HG03135 (cell line): Measurements from ENCODE around the gene P4HB.

ENCODE experiments used
- ATAC-seq: cut with Tn5 transposase; IDR thresholded peaks from one replicate; pipeline ENCODE4 v1.9.1; 2021; ENCODE audit warnings: mild to moderate bottlenecking, moderate library complexity; ENCODE audit not compliant: unreplicated experiment

Gene P4HB

DNA sequence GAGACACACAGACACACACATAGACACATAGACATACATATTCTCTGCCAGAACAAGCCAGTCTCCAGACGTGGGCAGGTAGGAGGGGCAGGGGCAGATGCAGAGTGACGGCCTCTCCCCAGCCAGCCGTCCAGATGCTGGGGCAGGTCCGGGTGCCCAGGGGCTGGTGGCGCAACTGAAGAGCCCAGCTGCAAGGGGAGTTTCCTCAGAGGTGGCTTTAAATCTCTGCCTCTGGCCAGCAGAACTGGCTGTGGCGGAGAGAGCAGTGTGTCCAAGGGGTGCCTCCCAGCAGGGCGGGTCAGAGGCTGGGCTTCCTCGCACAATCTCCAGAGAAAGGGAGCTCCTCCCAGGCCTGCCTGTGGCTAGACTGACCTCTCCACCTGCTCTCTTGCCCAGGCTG is 65.8 kb downstream of the P4HB start:
- ATAC-seq, result no peak

DNA sequence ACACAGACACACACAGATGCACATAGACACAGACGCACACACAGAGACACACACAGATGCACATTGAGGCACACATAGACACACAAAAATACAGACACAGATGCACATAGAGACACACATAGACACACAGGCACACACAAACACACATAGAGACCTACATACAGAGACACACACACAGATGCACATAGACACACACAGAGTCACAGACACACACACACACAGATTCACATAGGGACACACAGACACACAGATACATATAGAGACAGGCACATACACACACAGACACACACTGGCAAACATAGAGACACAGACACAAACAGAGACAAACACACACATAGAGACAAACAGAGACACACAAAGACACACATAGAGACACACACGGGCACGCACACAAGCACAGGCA is 66.3 kb downstream of the P4HB start:
- ATAC-seq, result no peak
